Measurements from ENCODE around the gene ZP2.

- TF ChIP-seq EZH2 (IDR thresholded peaks at IDR 0.05; ENCODE audit: insufficient read depth, poor library complexity, severe bottlenecking) (no peak), EZH2phosphoT487 (IDR thresholded peaks at IDR 0.05; ENCODE audit: insufficient read depth, low read depth) (no peak)
These were observed 47.8 kb downstream of the ZP2 start for GRCh38 chr16:21163576-21163975.
